ENCODE results near the gene MRPS2.

DNA sequence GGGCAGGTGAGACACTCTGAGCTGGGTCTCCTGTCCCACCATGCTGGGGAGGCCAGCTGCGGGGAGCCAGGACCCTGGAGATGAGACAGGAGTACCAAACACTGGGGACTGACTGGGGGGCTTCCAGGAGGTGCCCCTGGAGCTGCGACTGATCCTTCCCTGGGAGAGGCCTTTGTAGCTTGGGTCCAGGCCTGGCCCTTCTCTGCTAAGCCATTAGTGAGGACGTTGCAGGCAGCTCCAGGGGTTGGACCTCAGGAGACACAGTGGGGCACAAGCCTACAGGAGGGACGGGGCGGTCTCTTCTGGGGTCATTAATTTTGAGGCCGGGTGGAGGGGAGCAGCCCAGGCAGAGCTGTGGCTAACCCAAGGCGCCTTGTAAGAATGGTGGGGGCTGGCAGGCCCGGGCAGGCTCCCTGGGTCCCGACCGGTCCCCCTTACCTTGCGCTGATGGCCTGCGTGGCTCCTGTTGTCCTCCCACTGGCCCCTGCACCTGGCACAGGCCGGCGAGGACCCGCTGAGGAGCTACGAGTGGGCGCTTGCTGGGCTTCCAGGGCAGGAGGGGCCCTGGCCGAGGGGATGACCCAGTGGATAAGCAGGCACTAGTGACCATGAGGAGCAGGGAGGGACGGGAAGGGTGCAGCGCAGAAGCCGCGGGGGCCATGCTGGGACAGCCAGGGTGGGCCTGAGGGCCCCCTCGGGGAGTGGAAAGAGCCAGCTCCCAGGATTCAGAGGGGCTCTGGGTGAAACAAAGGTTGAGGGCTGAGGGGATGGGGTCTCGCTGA, 5.1 kb downstream of the MRPS2 start:
- TF ChIP-seq, protein P1, sequence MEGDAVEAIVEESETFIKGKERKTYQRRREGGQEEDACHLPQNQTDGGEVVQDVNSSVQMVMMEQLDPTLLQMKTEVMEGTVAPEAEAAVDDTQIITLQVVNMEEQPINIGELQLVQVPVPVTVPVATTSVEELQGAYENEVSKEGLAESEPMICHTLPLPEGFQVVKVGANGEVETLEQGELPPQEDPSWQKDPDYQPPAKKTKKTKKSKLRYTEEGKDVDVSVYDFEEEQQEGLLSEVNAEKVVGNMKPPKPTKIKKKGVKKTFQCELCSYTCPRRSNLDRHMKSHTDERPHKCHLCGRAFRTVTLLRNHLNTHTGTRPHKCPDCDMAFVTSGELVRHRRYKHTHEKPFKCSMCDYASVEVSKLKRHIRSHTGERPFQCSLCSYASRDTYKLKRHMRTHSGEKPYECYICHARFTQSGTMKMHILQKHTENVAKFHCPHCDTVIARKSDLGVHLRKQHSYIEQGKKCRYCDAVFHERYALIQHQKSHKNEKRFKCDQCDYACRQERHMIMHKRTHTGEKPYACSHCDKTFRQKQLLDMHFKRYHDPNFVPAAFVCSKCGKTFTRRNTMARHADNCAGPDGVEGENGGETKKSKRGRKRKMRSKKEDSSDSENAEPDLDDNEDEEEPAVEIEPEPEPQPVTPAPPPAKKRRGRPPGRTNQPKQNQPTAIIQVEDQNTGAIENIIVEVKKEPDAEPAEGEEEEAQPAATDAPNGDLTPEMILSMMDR (conservative IDR thresholded peaks at IDR 0.05): no peak
- no peak for TF ChIP-seq ZFX (IDR thresholded peaks at IDR 0.05)

Measured in C4-2B (cell line).